ENCODE results near the gene CADM2.

The CADM2 gene

GRCh38 chr3:85725809-85726208, 767.0 kb downstream of the CADM2 start:
- no peak for DNase-seq (ENCODE audit: low read depth)
- no peak overlapping the region for H3K4me3 ChIP-seq (ENCODE audit: low read depth, low read length)
- TF ChIP-seq, protein P1, sequence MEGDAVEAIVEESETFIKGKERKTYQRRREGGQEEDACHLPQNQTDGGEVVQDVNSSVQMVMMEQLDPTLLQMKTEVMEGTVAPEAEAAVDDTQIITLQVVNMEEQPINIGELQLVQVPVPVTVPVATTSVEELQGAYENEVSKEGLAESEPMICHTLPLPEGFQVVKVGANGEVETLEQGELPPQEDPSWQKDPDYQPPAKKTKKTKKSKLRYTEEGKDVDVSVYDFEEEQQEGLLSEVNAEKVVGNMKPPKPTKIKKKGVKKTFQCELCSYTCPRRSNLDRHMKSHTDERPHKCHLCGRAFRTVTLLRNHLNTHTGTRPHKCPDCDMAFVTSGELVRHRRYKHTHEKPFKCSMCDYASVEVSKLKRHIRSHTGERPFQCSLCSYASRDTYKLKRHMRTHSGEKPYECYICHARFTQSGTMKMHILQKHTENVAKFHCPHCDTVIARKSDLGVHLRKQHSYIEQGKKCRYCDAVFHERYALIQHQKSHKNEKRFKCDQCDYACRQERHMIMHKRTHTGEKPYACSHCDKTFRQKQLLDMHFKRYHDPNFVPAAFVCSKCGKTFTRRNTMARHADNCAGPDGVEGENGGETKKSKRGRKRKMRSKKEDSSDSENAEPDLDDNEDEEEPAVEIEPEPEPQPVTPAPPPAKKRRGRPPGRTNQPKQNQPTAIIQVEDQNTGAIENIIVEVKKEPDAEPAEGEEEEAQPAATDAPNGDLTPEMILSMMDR (conservative IDR thresholded peaks at IDR 0.05; ENCODE audit: low read depth, low read length) = no peak

DNA sequence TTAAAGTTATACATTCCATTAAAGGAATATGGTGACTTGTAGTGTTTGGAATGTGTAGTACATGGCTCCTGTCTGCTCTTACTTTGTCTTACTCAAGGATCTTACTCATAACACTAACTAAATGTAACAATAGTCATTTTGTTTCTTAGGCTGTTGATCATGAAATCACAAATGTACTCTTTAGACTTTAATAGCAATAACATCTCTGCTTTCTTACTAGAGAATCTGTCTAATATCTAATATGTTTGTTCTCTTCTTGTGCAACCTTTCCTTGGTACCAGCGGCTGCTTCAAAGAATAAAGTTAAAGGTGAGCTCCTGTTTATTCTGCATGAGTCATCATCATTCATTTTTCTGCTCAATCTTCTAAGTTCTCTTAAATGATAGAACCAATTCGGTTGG, 767.5 kb downstream of the CADM2 start:
- TF ChIP-seq, protein P1 (conservative IDR thresholded peaks at IDR 0.05; ENCODE audit: low read depth, low read length) = no peak
- no peak overlapping the region for H3K4me3 ChIP-seq (ENCODE audit: low read depth, low read length)
- peak; percentile 20 for DNase-seq (ENCODE audit: low read depth)

DNA sequence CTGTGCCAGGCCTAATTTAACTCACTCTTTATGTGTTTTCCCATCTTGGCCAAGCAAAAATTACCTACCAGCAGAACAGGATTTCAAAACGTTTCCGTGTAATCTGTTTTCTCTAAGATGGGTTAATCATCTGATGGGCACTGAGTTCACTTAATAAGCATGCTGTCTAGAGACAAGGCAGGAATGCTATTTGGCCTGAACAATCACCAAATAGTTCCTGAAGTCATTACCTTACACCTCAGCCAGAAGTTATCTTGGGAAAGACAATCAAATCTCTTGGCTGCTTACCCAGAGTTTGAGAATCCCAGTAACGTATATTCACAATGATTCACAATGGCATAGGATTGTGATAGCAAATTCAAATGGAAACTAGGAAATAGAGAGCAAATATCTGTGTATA, 779.1 kb downstream of the CADM2 start:
- TF ChIP-seq, protein P1 (conservative IDR thresholded peaks at IDR 0.05; ENCODE audit: low read depth, low read length) = no peak
- DNase-seq (ENCODE audit: low read depth) = no peak

DNA sequence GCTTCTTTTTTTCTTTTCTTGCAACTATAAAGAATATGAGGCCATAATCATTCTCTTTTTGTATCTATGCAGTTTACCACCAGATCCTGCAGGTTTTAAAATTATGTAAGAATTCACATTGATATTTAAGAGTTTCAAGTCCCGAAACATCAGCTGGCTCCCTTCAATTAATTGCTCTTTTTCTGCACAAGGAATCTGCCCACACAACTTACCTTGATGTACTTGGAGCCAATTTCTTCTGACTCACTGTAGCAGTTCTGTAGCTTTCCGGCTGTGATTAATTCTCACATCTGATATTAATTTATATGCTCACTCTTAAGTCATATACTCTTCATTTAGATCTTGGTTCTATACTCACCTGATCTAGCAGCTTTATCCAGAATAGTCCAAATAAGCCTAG, 781.8 kb downstream of the CADM2 start:
- TF ChIP-seq, protein P1 (conservative IDR thresholded peaks at IDR 0.05; ENCODE audit: low read depth, low read length) = no peak
- no peak overlapping the region for H3K4me3 ChIP-seq (ENCODE audit: low read depth, low read length)
- no peak for DNase-seq (ENCODE audit: low read depth)

More for the DNA sequence above, 779.1 kb downstream of the CADM2 start:
- no peak overlapping the region for H3K4me3 ChIP-seq (ENCODE audit: low read depth, low read length)

GRCh38 chr3:85758442-85758841, 799.7 kb downstream of the CADM2 start:
- TF ChIP-seq, protein P1 (conservative IDR thresholded peaks at IDR 0.05; ENCODE audit: low read depth, low read length) = no peak
- H3K4me3 ChIP-seq (ENCODE audit: low read depth, low read length) = no peak overlapping the region
- no peak for DNase-seq (ENCODE audit: low read depth)

DNA sequence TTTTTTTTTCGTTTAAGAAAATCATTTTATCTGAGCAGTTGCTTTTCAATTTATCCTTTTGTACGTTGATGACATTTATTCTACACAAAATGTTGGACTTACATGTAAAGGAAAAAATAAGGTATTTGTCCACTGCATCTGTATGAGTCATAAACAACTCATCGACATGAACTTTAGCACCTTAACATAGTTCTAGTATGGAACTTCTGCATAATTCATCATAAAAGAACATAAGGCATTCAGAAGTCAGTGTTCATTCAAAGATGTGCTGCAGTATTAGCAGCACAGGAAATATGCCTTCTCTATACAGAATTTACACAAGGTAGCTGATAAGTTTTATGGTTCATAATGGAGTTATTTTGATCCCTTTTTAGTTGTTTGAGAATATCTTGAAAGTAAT, 801.6 kb downstream of the CADM2 start:
- TF ChIP-seq, protein P1 (conservative IDR thresholded peaks at IDR 0.05; ENCODE audit: low read depth, low read length) = no peak
- DNase-seq (ENCODE audit: low read depth) = peak; percentile 9
- no peak overlapping the region for H3K4me3 ChIP-seq (ENCODE audit: low read depth, low read length)

DNA sequence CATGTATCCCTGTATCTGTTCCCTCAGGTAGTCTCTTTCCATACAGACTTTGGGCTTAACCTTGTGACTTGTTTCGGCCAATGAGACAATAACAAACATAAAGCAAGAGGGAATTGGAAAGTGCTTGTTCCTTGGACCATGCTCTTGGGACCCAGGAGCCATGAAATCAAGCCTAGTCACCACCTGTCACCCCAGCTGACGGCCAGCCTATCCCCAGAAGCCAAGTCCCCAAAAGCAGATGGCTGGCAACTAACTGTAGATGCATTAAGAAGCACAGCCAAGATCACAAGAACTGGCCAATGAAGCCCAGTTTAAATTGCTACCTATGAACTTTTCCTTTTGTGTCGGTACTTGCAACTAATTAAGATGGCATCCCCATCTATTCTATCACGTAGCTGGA, 822.0 kb downstream of the CADM2 start:
- TF ChIP-seq, protein P1 (conservative IDR thresholded peaks at IDR 0.05; ENCODE audit: low read depth, low read length) = no peak
- no peak overlapping the region for H3K4me3 ChIP-seq (ENCODE audit: low read depth, low read length)
- no peak for DNase-seq (ENCODE audit: low read depth)

Measured in choroid plexus epithelial cell (primary cell).